HG03159 (cell line): Measurements from ENCODE around the gene ANO2.
"Not testable (repeated sequence)": the region's sequence is repeated elsewhere in the genome, so short reads cannot be mapped to it uniquely, and the experiment has no call there.

ENCODE experiments used
- ATAC-seq: cut with Tn5 transposase; IDR thresholded peaks from one replicate; pipeline ENCODE4 v1.9.1; 2021; ENCODE audit warnings: mild to moderate bottlenecking, moderate library complexity; ENCODE audit not compliant: unreplicated experiment

The ANO2 gene

DNA sequence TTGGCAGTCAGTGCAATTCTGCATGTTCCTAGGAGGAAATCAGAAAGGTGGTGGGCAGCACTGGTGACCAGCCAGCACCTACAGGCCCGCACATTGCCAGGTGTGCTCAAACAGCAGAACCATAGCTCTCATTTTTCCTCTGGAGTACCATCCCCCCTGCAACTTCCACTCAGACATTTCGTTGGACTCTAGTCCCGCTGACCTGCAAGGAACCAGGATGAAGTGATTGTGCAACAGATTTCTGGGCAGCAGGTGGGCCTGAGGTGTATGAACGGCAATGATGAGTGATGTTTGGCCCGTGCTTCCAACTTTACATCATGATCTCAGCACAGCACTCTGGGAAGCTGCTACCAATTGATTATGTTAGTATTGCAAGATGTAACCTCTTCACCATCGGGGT, 383.2 kb downstream of the ANO2 start:
- no peak for ATAC-seq

DNA sequence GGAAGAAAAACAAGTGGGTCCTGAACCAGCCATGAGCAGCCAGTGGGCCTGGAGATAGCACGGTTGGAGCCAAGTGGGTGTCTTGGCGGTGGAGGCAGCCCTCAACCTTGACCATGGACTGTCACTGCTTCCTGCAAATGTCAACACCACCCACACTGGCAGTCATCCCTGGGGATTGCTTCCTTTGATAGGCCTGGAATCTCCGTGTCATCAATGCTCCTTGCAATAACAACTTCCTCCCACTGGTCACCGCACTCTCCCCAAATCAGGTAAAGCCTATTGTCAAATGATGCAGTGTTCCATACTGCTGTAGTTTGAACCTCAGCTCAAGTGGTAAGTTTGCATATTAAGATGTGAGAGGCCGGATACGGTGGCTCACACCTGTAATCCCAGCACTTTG, 384.0 kb downstream of the ANO2 start:
- ATAC-seq, result no peak

DNA sequence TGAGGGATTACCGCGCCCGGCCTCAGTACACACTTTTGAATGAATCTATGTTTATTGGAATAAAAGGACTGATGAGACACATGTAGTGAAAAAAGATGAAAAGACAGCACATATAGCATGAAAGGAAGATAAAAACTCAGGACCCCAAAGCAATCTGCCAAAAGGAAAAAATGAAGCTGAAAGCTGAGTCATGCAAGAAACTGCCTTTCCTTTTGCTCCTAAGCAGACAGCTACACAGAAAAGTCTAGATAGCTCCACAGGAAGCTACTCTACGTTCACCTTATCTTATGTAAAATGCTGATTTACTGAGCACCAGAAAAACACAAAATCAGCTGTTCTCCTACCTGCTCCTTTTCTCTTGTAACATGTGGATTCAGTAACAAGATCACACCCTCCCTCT, 384.8 kb downstream of the ANO2 start:
- no peak for ATAC-seq

DNA sequence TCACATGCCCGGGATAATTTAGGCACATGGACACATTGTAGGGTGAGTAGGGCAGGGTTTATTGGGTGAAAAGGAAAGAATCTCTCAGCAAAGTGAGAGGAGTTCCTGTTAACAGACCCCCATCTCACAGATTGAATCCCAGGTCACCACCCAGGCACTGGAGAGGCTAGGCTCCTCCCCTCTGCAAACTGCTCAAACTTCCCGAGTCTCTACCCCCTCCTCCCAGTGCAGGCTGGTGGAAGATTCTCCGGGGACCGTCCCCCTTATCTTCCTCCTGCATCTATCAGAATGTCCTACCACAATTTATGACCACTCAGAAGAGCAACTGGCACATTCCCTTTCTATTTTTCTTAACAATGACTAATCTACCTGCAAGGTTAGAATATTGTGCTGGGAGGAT, 387.2 kb downstream of the ANO2 start:
- ATAC-seq, result no peak

DNA sequence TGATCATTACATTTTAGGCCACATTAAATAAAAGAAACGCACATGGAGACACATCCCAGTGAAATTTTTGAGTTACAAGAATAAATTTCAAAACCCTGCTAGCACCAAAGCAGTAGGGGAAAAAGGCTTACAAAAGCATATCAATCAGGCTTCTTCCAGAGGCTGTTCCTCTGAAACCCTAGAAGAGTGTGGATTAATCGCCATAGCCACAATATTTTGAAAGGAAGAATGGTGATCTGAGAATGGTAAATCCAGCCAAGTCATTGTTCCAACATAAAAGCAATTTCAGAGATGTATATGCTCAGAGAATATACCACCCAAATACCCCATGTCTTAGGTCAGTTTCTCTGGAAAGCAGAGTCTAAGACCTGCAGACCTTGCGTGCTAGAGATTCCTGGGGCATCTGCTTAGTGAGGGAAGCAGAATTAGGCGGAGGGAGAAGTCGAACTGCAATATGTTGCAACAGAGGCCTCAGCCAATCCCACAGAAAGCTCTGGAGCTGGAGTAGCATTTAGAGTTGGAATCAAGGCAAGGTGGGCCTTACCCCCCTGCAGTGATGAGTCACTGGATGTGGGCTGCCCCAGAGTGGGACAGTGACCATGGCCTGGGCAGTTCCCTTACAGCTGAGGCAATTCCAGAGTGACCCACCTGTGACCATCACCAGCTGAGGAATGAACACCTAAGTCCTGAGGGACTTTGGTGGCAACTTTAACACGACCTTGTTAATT, 387.9 kb downstream of the ANO2 start:
- ATAC-seq, result no peak

DNA sequence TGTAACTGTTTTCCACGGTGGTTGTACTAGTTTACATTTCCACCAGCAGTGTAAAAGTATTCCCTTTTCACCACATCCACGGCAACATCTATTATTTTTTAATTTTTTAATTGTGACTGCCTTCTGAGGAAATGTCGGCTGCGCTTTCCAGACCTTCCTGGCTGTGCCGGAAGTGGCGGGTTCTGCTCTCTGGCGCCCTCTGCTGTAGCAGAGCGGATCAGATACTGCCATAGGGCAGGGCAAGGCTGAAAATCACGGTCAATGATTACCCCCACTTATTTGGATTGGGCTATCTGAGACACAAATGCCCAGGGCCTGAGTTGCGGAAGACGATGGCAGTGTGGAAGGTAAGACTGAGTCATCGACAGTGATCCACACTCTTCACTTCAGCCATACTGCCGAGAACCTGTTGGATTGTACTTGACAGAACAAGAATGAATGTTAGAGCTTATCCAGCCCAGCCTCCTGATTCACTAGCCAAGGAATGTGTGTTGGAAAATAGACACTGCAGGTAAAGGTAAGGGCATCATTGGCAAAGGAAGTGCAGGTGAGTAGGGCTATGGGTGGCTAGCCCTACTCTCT, 388.9 kb downstream of the ANO2 start:
- ATAC-seq, result no peak

DNA sequence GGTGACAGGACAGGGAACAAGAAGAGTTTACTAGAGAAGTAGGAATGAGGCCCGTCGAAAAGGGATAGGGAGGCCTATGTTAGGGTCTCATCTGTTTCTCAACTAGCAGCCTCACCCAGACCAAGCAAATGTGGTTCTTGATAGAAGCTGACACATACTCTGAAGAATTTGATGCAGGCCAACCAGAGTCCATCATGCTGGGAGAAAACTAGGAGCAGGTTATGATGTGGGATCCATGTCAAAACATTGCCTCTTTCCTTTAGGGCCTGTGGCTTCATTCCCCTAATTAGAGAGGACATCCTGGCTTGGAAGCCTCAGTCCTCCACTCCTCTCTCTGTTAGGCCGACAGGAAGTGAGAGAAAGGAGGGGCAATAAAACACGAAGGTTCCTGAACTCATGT, 390.3 kb downstream of the ANO2 start:
- no peak for ATAC-seq

GRCh38 chr12:5549011-5549410, 396.0 kb downstream of the ANO2 start:
- no peak for ATAC-seq

GRCh38 chr12:5548152-5548943, 396.7 kb downstream of the ANO2 start:
- ATAC-seq, result no peak

DNA sequence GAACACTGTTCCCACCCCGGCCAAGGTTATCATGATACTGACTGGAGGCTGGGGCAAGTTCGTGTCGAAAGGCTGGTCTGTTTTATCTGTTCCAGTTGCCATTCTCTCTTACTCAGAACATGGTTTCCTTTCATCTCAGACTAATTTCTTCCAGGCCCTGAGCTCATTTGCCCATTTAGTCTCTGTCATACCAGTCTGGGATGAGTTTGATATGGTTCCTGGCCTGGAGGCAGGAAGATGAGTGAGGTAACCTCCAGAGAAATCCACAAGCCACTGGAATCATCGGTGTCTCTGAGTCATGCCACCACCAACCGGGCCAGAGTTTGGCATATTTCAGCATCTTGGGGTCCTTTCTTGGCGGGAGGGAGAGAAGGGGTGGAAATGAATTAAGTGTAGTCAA, 398.4 kb downstream of the ANO2 start:
- ATAC-seq, result no peak

DNA sequence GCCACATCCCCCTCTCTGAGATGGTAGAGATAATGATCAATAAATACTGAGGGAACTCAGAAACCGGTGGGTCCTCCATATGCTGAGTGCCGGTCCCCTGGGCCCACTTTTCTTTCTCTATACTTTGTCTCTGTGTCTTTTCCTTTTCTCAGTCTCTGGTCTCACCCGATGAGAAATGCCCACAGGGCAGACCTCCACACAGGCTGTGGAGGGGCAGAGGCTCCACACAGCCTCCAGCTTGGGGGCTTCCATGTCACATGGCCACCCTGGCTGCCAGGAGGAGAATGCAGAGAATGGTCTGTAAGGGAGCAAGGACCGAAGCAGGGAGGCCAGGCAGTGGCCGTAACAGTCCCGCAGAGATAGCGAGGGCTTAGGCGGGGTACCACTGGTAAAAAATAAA, 407.3 kb downstream of the ANO2 start:
- no peak for ATAC-seq

- not testable (repeated sequence) for ATAC-seq
These were observed 407.9 kb downstream of the ANO2 start for GRCh38 chr12:5537026-5537615.

DNA sequence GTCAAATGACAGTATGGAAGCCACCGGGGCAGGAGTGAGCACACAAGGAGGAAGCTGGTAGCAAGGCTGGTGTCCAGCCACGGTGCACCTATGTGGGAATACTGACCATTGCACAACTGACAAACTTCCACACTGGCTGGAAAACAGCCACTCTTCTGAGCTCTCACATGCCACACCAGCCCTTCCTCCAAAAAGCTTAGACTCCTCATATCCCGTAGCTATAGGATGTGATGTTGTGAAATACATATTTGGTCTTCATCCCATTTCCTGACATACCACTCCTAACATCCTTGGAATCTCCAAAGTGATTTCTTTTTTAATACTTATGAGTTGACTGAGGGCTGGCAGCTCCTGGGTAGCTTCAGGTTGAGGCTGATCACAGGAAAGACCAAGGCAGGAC, 409.5 kb downstream of the ANO2 start:
- ATAC-seq, result no peak

- no peak for ATAC-seq
These were observed 410.4 kb downstream of the ANO2 start for GRCh38 chr12:5534426-5535199.

DNA sequence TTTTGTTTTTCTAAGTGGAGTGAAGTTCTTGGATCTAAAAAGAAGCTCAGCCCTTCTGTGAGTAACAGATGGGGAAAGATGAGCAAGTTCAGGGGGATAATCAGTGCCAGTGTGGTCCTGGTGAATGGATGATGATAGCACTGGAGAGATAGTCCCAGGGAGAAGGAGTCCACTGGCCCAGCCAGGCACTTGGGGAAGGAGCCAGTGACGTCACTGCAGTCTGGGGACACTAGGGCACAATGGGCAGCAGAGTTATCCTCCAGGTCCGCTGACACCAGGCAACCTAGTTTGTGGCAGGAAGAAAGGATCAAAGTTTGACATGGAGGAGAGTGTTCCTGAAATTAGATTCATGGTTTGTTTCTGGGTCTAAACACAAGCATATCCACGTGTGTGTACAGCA, 411.7 kb downstream of the ANO2 start:
- ATAC-seq, result no peak

DNA sequence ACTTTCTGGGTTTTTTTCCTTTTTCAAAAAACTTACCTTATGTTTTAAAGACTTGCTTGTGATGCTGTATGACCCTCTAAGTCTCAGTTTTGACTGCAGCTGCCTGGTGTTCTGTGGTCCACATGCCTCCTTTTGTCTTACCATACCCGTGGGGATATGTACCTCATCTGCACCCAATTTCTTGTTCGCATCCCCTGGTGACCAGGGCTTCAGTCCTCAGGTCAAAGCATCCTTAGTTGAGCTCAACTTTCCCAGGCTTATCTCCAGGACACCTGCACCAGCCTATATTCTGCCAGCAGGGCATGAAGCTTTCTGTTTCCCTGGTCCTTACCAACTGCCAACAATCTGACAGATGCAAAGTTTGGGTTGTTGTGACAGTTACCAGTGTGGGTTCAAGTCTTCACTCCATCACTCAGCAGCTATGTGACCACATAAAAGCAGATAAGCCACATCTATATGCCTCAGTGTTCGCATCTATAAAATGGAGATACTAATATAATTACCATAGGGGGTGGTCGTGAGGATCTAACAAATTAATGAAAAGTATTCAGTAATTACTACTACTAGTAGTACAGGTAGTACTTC, 419.2 kb downstream of the ANO2 start:
- no peak for ATAC-seq

DNA sequence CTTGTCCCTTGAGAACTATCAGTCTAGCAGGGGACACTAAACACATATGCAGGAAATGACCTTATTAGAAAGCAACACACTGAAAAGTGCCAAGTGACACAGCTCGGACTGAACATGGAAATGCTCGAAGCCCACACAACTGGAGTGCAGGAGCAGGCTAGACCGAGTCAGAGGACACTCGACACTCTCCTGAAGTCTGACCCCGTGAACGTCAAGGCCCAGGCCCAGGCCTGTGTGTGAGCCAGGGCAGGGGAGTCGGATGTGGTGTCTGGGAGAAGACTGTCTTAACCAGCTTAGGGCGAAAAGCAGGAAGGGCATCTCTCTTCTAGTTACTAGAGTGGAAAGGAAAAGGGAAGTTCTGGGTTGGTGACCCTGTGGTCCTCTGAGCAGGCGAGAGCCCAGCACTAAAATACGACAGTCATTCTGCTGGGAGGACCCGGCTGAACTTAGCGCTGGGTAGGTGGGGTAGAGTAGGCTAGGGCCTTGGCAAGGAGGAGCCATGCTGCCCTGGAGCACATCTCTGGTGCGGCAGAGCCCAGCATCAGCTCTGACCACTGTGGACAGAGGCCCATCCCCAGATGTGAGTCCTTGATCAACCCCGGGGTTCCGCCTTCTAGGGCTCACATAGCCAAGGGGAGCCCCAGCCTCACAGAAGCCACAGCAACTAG, 420.2 kb downstream of the ANO2 start:
- ATAC-seq, result no peak

DNA sequence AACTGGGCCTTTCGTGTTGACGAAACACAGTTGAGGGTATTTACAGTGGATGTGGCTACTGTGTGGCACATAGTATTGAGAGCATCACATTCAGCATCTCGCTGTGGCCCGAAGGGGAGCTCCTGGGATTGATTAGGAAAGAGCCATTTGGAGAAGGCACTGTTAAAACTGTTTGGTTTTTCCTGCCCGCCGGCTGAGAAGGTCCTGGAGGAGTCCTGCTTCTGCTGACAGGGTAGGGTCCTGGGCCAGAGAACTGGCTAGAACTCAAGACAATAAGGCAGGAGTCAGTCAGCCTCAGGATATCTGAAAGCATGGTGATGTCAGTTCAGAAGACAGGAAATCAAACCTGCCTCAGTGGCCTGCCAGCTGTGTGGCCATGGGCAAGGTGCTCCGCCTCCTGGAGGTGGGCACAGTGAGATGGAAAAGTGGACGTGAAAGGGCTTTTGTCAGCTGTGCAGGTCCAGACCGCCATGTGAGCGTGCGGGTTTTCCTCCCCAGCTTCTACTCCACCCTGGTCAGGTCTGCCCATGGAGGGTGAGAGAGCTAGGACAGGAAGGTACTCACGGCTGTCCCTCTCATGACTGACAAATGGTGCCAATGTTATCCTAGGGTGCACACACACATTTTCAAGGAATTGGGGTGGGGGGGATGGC, 420.8 kb downstream of the ANO2 start:
- no peak for ATAC-seq

GRCh38 chr12:5523396-5524115, 421.5 kb downstream of the ANO2 start:
- ATAC-seq, result no peak
